ENCODE results near the gene APOO.

Gene APOO

GRCh38 chrX:23945206-23945605 is 37.5 kb upstream of the APOO start:
- Histone ChIP-seq H3K36me3 (replicated peaks) (no peaks in the 10 kb centered on the region), H3K27ac (no peak overlapping the region), H3K27me3 (replicated peaks) (no peaks in the 10 kb centered on the region), H3K4me3 (ENCODE audit: low read depth, low read length) (no peak overlapping the region)
- TF ChIP-seq, protein P1, sequence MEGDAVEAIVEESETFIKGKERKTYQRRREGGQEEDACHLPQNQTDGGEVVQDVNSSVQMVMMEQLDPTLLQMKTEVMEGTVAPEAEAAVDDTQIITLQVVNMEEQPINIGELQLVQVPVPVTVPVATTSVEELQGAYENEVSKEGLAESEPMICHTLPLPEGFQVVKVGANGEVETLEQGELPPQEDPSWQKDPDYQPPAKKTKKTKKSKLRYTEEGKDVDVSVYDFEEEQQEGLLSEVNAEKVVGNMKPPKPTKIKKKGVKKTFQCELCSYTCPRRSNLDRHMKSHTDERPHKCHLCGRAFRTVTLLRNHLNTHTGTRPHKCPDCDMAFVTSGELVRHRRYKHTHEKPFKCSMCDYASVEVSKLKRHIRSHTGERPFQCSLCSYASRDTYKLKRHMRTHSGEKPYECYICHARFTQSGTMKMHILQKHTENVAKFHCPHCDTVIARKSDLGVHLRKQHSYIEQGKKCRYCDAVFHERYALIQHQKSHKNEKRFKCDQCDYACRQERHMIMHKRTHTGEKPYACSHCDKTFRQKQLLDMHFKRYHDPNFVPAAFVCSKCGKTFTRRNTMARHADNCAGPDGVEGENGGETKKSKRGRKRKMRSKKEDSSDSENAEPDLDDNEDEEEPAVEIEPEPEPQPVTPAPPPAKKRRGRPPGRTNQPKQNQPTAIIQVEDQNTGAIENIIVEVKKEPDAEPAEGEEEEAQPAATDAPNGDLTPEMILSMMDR (IDR thresholded peaks at IDR 0.05; ENCODE audit: low read depth, low read length, missing control alignments), result no peak
- no peak for DNase-seq
- in situ Hi-C loops (cut with HindIII; ENCODE audit: low pct_ligation_motif_present, low sequenced_read_pairs), result no loop called here

GRCh38 chrX:23944234-23944633 is 36.5 kb upstream of the APOO start:
- H3K27ac ChIP-seq, result no peak overlapping the region
- H3K27me3 ChIP-seq (replicated peaks), result no peaks in the 10 kb centered on the region
- TF ChIP-seq, protein P1 (IDR thresholded peaks at IDR 0.05; ENCODE audit: low read depth, low read length, missing control alignments), result no peak
- no peak overlapping the region for H3K4me3 ChIP-seq (ENCODE audit: low read depth, low read length)
- in situ Hi-C loops (cut with HindIII; ENCODE audit: low pct_ligation_motif_present, low sequenced_read_pairs), result no loop called here
- no peak for DNase-seq
- H3K36me3 ChIP-seq (replicated peaks), result no peaks in the 10 kb centered on the region

- H3K27me3 ChIP-seq (replicated peaks), result no peaks in the 10 kb centered on the region
- in situ Hi-C loops (cut with HindIII; ENCODE audit: low pct_ligation_motif_present, low sequenced_read_pairs), result no loop called here
- DNase-seq, result no peak
- H3K27ac ChIP-seq, result no peak overlapping the region
- no peaks in the 10 kb centered on the region for H3K36me3 ChIP-seq (replicated peaks)
- H3K4me3 ChIP-seq (ENCODE audit: low read depth, low read length), result no peak overlapping the region
- TF ChIP-seq, protein P1 (IDR thresholded peaks at IDR 0.05; ENCODE audit: low read depth, low read length, missing control alignments), result no peak
Measured at GRCh38 chrX:23939203-23939602, 31.5 kb upstream of the APOO start.

DNA sequence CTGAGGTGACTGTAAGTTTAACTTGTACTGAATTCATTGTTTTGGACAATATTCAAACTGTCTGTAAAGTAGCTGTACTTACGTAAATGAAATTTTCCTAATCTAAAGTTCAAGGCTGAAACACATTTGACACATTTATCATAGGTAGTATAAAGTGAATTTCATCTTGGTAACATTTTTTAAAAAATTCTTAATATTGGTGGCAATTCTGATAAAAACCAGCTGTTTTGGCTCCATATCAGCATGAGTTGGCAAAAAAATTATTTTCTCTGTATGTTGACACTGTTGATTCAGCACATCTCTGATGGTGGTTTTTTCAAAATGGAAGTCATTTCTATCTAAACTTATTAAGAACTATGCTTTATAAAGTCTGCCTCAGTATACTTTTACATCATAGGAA is 31.0 kb upstream of the APOO start:
- Histone ChIP-seq H3K4me3 (ENCODE audit: low read depth, low read length) (no peak overlapping the region), H3K27ac (no peak overlapping the region), H3K36me3 (replicated peaks) (no peaks in the 10 kb centered on the region), H3K27me3 (replicated peaks) (no peaks in the 10 kb centered on the region)
- in situ Hi-C loops (cut with HindIII; ENCODE audit: low pct_ligation_motif_present, low sequenced_read_pairs), result no loop called here
- TF ChIP-seq, protein P1 (IDR thresholded peaks at IDR 0.05; ENCODE audit: low read depth, low read length, missing control alignments), result no peak
- DNase-seq, result no peak

GRCh38 chrX:23937100-23937499 is 29.4 kb upstream of the APOO start:
- in situ Hi-C loops (cut with HindIII; ENCODE audit: low pct_ligation_motif_present, low sequenced_read_pairs), result no loop called here

GRCh38 chrX:23936180-23936579 is 28.4 kb upstream of the APOO start:
- in situ Hi-C loops (cut with HindIII; ENCODE audit: low pct_ligation_motif_present, low sequenced_read_pairs), result no loop called here
- TF ChIP-seq, protein P1 (IDR thresholded peaks at IDR 0.05; ENCODE audit: low read depth, low read length, missing control alignments), result no peak
- no peak overlapping the region for H3K27ac ChIP-seq
- H3K4me3 ChIP-seq (ENCODE audit: low read depth, low read length), result no peak overlapping the region
- no peak for DNase-seq
- H3K27me3 ChIP-seq (replicated peaks), result no peaks in the 10 kb centered on the region
- H3K36me3 ChIP-seq (replicated peaks), result no peaks in the 10 kb centered on the region

More at GRCh38 chrX:23937100-23937499, 29.4 kb upstream of the APOO start:
- H3K36me3 ChIP-seq (replicated peaks), result no peaks in the 10 kb centered on the region
- TF ChIP-seq, protein P1 (IDR thresholded peaks at IDR 0.05; ENCODE audit: low read depth, low read length, missing control alignments), result no peak
- no peak for DNase-seq
- H3K27me3 ChIP-seq (replicated peaks), result no peaks in the 10 kb centered on the region
- H3K4me3 ChIP-seq (ENCODE audit: low read depth, low read length), result no peak overlapping the region
- no peak overlapping the region for H3K27ac ChIP-seq

Measured in brain microvascular endothelial cell (primary cell).